WTC11 (cell line): ENCODE measurements around the gene TEC. TPM values are rescaled to one million over a fixed set of nuclear protein-coding genes. Genes with fewer than 3 reads are reported as not detected.

ENCODE experiments used
- ATAC-seq: fragments of 200-7000 bp; cut with Tn5 transposase; 2 replicates; pipeline ENCODE4 v1.10.0; 2021; ENCODE audit warnings: mild to moderate bottlenecking, moderate library complexity
- CTCF ChIA-PET: fragments of 300-600 bp; sonication (Branson Sonifier 250); formaldehyde crosslinking; loops from one replicate; lab custom pipeline; 2021; ENCODE audit warnings: antibody characterized with exemption; lab: Charles Lee
- POLR2A ChIA-PET: fragments of 350-600 bp; sonication (Branson Sonifier 250); formaldehyde crosslinking; loops from one replicate; lab custom pipeline; 2021; ENCODE audit warnings: antibody characterized with exemption; lab: Charles Lee
- DNase-seq: peaks from one replicate; pipeline ENCODE4 v3.0.0; 2021; ENCODE audit warnings: low spot score
- H3K27ac Mint-ChIP-seq: 2 replicates; pipeline ENCODE4 v1.8.0; 2021; ENCODE audit warnings: mixed read lengths
- H3K27me3 Mint-ChIP-seq: 2 replicates; pipeline ENCODE4 v1.8.0; 2021; ENCODE audit warnings: low read depth, mild to moderate bottlenecking, moderate library complexity, mixed read lengths
- H3K36me3 Mint-ChIP-seq: 2 replicates; pipeline ENCODE4 v1.8.0; 2021; ENCODE audit warnings: mixed read lengths
- H3K4me1 Mint-ChIP-seq: 2 replicates; pipeline ENCODE4 v1.8.0; 2022; ENCODE audit warnings: mixed read lengths
- H3K4me3 Mint-ChIP-seq: 2 replicates; pipeline ENCODE4 v1.8.0; 2021; ENCODE audit warnings: mild to moderate bottlenecking, moderate library complexity, mixed read lengths
- H3K9me3 Mint-ChIP-seq: 2 replicates; pipeline ENCODE4 v1.8.0; 2021; ENCODE audit warnings: mixed read lengths
- ATF6 ChIP-seq: sonication (generic); formaldehyde crosslinking; IDR thresholded peaks from 2 replicates; pipeline ENCODE4 v1.8.1; 2023; ENCODE audit warnings: mild to moderate bottlenecking, missing genetic modification reagents
- E2F1 ChIP-seq: sonication (generic); formaldehyde crosslinking; IDR thresholded peaks from 2 replicates; pipeline ENCODE4 v1.8.0; 2022; ENCODE audit warnings: mild to moderate bottlenecking, missing genetic modification reagents
- E2F4 ChIP-seq: sonication (generic); formaldehyde crosslinking; IDR thresholded peaks from 2 replicates; pipeline ENCODE4 v1.8.1; 2022; ENCODE audit warnings: low read depth, mild to moderate bottlenecking, moderate library complexity, missing genetic modification reagents, borderline replicate concordance
- ELF4 ChIP-seq: sonication (generic); formaldehyde crosslinking; IDR thresholded peaks from 2 replicates; pipeline ENCODE4 v1.8.1; 2022; ENCODE audit warnings: low read depth, mild to moderate bottlenecking, moderate library complexity, missing genetic modification reagents
- ERG ChIP-seq: fragments of 250-450 bp; sonication (Bioruptor Pico); IDR thresholded peaks from 2 replicates; pipeline ENCODE4 v1.8.0; 2021; ENCODE audit warnings: mild to moderate bottlenecking
- ESRRA ChIP-seq: sonication (generic); formaldehyde crosslinking; IDR thresholded peaks from 2 replicates; pipeline ENCODE4 v1.8.1; 2022; ENCODE audit warnings: mild to moderate bottlenecking, missing genetic modification reagents, borderline replicate concordance
- IRF2 ChIP-seq: sonication (generic); formaldehyde crosslinking; IDR thresholded peaks from 2 replicates; pipeline ENCODE4 v1.8.0; 2022; ENCODE audit warnings: low read depth, missing genetic modification reagents, borderline replicate concordance
- KAT7 ChIP-seq: sonication (generic); formaldehyde crosslinking; IDR thresholded peaks from 2 replicates; pipeline ENCODE4 v1.8.1; 2023; ENCODE audit warnings: missing genetic modification reagents, mild to moderate bottlenecking, borderline replicate concordance
- MXD4 ChIP-seq: fragments of 250-450 bp; sonication (Bioruptor Pico); IDR thresholded peaks from 2 replicates; pipeline ENCODE4 v1.8.0; 2021; ENCODE audit warnings: mild to moderate bottlenecking, moderate library complexity, borderline replicate concordance
- NR3C1 ChIP-seq: sonication (generic); formaldehyde crosslinking; conservative IDR thresholded peaks from 2 replicates; pipeline ENCODE4 v1.8.1; 2023; ENCODE audit warnings: low read depth, mild to moderate bottlenecking, missing genetic modification reagents
- PRDM15 ChIP-seq: sonication (generic); formaldehyde crosslinking; IDR thresholded peaks from 2 replicates; pipeline ENCODE4 v1.8.0; 2022; ENCODE audit warnings: missing genetic modification reagents
- RELA ChIP-seq: sonication (generic); formaldehyde crosslinking; IDR thresholded peaks from 2 replicates; pipeline ENCODE4 v1.8.1; 2022; ENCODE audit warnings: missing genetic modification reagents, mild to moderate bottlenecking, borderline replicate concordance
- SMAD4 ChIP-seq: sonication (generic); formaldehyde crosslinking; IDR thresholded peaks from 2 replicates; pipeline ENCODE4 v1.8.0; 2022; ENCODE audit warnings: mild to moderate bottlenecking, missing genetic modification reagents
- SOX15 ChIP-seq: fragments of 250-450 bp; sonication (Bioruptor Pico); IDR thresholded peaks from 2 replicates; pipeline ENCODE4 v1.9.0; 2021; ENCODE audit warnings: mild to moderate bottlenecking
- TCF7 ChIP-seq: sonication (generic); formaldehyde crosslinking; IDR thresholded peaks from 2 replicates; pipeline ENCODE4 v1.8.0; 2022; ENCODE audit warnings: mild to moderate bottlenecking, low read depth, missing genetic modification reagents, moderate library complexity
- TEAD4 ChIP-seq: sonication (generic); formaldehyde crosslinking; IDR thresholded peaks from 2 replicates; pipeline ENCODE4 v1.8.0; 2022; ENCODE audit warnings: mild to moderate bottlenecking, missing genetic modification reagents
- USF2 ChIP-seq: sonication (generic); formaldehyde crosslinking; IDR thresholded peaks from 2 replicates; pipeline ENCODE4 v1.8.1; 2023; ENCODE audit warnings: mild to moderate bottlenecking, missing genetic modification reagents, moderate library complexity
- ZMAT4 ChIP-seq: fragments of 250-450 bp; sonication (Bioruptor Pico); IDR thresholded peaks from 2 replicates; pipeline ENCODE4 v1.9.0; 2021; ENCODE audit warnings: mild to moderate bottlenecking
- ZNF138 ChIP-seq: sonication (generic); formaldehyde crosslinking; conservative IDR thresholded peaks from 2 replicates; pipeline ENCODE4 v1.8.1; 2022; ENCODE audit warnings: mild to moderate bottlenecking, moderate library complexity, missing genetic modification reagents
- ZNF281 ChIP-seq: sonication (generic); formaldehyde crosslinking; IDR thresholded peaks from 2 replicates; pipeline ENCODE4 v1.8.0; 2023; ENCODE audit warnings: mild to moderate bottlenecking, missing genetic modification reagents
- ZNF512 ChIP-seq: sonication (generic); formaldehyde crosslinking; IDR thresholded peaks from 2 replicates; pipeline ENCODE4 v1.8.1; 2022; ENCODE audit warnings: missing genetic modification reagents, borderline replicate concordance
- total RNA-seq: library from RNA; stranded (reverse); gene quantifications from 3 replicates; pipeline ENCODE4 v1.2.3, GENCODE V29; 2021

Gene TEC
- total RNA-seq, 1 experiment from 2014 or later, result 8.8 TPM

- Mint-ChIP-seq H3K9me3 (no peaks in the 10 kb centered on the region), H3K4me3 (no peak overlapping the region), H3K36me3 (peaks cover 14% of the 10 kb centered on the region), H3K27ac (no peak overlapping the region), H3K4me1 (peaks cover 17% of the 10 kb centered on the region), H3K27me3 (no peaks in the 10 kb centered on the region)
- ATAC-seq (no peak), DNase-seq (no peak)
- ChIA-PET CTCF (no interaction called here), POLR2A (no interaction called here)
- TF ChIP-seq USF2 (CRISPR knock-in tag) (no peak), TEAD4 (no peak), RELA (CRISPR knock-in tag) (no peak), ELF4 (CRISPR knock-in tag) (no peak), PRDM15 (no peak), IRF2 (no peak), E2F1 (CRISPR knock-in tag) (no peak)
These were observed 7.2 kb downstream of the TEC start for GRCh38 chr4:48262484-48262883.

- ChIA-PET CTCF (no interaction called here), POLR2A (no interaction called here)
- Mint-ChIP-seq H3K4me1 (peaks cover 9% of the 10 kb centered on the region), H3K27ac (no peak overlapping the region), H3K9me3 (no peaks in the 10 kb centered on the region), H3K36me3 (peaks cover 8% of the 10 kb centered on the region), H3K4me3 (no peak overlapping the region), H3K27me3 (no peaks in the 10 kb centered on the region)
- no peak for DNase-seq
- ATAC-seq, result no peak
- TF ChIP-seq ZNF281 (CRISPR knock-in tag) (no peak), TCF7 (CRISPR knock-in tag) (no peak), SMAD4 (no peak), ZNF138 (CRISPR knock-in tag) (no peak), ZMAT4 (CRISPR knock-in tag) (no peak), SOX15 (no peak), E2F4 (CRISPR knock-in tag) (no peak), ERG (CRISPR knock-in tag) (no peak), MXD4 (no peak), NR3C1 (CRISPR knock-in tag) (no peak), ESRRA (CRISPR knock-in tag) (no peak), ZNF512 (CRISPR knock-in tag) (no peak), ATF6 (CRISPR knock-in tag) (no peak), KAT7 (no peak)
These were observed 8.4 kb downstream of the TEC start for GRCh38 chr4:48261281-48261680.
